NT2/D1 (cell line): Measurements from ENCODE around the gene IL24.

Experiments used
- DNase-seq: peaks from one replicate; pipeline ENCODE4 v3.0.0-alpha.2; 2011; ENCODE audit warnings: low read depth, low spot score
- H3K27me3 ChIP-seq: 2 replicates; pipeline ENCODE4 v1.6.0; 2011; ENCODE audit warnings: mild to moderate bottlenecking; ENCODE audit not compliant: insufficient read length, insufficient read depth
- H3K36me3 ChIP-seq: 2 replicates; pipeline ENCODE4 v1.6.1; 2011; ENCODE audit warnings: mild to moderate bottlenecking, low read length, mixed read lengths; ENCODE audit not compliant: insufficient read depth, insufficient read length
- H3K4me1 ChIP-seq: 2 replicates; pipeline ENCODE4 v1.5.1; 2011; ENCODE audit not compliant: insufficient read depth, insufficient read length
- H3K4me3 ChIP-seq: 2 replicates; pipeline ENCODE4 v1.5.1; 2011; ENCODE audit warnings: low read depth; ENCODE audit not compliant: insufficient read length
- H3K9ac ChIP-seq: 2 replicates; pipeline ENCODE4 v1.6.0; 2011; ENCODE audit warnings: low read depth; ENCODE audit not compliant: insufficient read length
- H3K9me3 ChIP-seq: 2 replicates; pipeline ENCODE4 v1.5.1; 2011; ENCODE audit warnings: mild to moderate bottlenecking, low read length; ENCODE audit not compliant: insufficient read depth
- SUZ12 ChIP-seq: IDR thresholded peaks from 2 replicates; pipeline ENCODE4 v1.6.1; 2011; ENCODE audit not compliant: insufficient read length, insufficient read depth; ENCODE audit errors: extremely low read depth
- YY1 ChIP-seq: IDR thresholded peaks from 2 replicates; pipeline ENCODE4 v1.6.1; 2011; ENCODE audit not compliant: insufficient read length, insufficient read depth
- ZNF274 ChIP-seq: IDR thresholded peaks from 2 replicates; pipeline ENCODE4 v1.6.1; 2011; ENCODE audit warnings: mild to moderate bottlenecking, low read depth, low read length

Gene IL24

DNA sequence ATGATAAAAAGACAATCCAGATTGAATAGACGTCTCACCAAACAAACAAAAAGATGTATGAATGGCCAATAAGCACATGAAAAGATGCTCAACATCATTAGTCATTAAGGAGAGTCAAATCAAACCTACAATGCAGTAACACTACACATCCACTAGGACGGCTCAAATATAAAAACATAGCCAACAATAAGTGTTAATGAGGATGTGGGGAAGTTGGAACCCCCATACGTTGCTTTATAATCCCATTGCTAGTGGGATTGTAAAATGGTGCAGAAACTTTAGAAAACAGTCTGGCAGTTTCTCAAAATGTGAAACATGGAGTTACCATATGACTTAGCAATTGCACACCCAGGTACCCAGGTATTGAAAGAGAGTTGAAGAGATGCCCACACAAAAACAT, 14.7 kb upstream of the IL24 start:
- Histone ChIP-seq H3K27me3 (no peaks in the 10 kb centered on the region), H3K36me3 (no peaks in the 10 kb centered on the region), H3K4me1 (no peaks in the 10 kb centered on the region), H3K9me3 (peaks cover 27% of the 10 kb centered on the region), H3K9ac (no peak overlapping the region), H3K4me3 (no peak overlapping the region)
- no peak for TF ChIP-seq ZNF274
- TF ChIP-seq YY1, result no peak
- no peak for TF ChIP-seq SUZ12
- no peak for DNase-seq

DNA sequence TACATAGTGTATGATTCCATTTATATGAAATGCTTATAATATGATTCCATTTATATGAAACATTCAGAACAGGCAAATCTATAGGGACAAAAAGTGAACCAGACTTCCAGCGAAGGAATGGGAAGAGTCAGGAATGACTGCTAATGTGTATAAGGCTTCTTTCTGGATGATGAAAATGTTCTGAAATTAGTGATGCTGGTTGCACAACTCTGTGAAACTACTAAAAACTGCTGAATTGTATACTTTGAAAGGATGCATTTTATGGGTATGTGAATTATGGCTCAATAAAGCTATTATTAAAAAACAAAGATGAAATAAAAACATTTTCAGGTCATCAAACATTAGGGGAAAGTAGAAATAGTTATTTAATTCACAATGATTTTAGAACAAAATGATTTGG, 14.1 kb upstream of the IL24 start:
- TF ChIP-seq SUZ12 (no peak), YY1 (no peak), ZNF274 (no peak)
- Histone ChIP-seq H3K4me1 (no peaks in the 10 kb centered on the region), H3K27me3 (no peaks in the 10 kb centered on the region), H3K9me3 (peaks cover 21% of the 10 kb centered on the region), H3K4me3 (no peak overlapping the region), H3K36me3 (no peaks in the 10 kb centered on the region), H3K9ac (no peak overlapping the region)
- no peak for DNase-seq

DNA sequence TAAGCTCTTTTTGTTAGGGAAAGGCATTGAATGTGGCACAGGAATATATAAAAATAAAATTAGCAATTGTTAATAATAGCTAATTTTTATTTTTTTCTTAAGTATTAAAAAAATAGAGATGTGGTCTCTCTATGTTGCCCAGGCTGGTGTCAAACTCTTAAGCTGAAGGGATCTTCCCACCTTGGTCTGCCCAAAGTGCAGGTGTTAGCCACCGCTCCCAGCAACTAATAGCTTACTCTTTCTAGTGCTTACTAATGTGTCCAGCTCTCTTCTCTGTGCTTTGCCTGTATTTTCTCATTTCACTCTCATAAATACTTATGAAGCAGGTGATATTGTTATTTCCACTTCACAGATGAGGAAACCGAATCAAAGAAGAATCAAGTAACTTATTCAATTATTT, 13.4 kb upstream of the IL24 start:
- no peak for TF ChIP-seq YY1
- no peak for TF ChIP-seq SUZ12
- no peak for TF ChIP-seq ZNF274
- Histone ChIP-seq H3K4me1 (no peaks in the 10 kb centered on the region), H3K4me3 (no peak overlapping the region), H3K27me3 (no peaks in the 10 kb centered on the region), H3K36me3 (no peaks in the 10 kb centered on the region), H3K9me3 (peaks cover 14% of the 10 kb centered on the region), H3K9ac (no peak overlapping the region)
- no peak for DNase-seq

DNA sequence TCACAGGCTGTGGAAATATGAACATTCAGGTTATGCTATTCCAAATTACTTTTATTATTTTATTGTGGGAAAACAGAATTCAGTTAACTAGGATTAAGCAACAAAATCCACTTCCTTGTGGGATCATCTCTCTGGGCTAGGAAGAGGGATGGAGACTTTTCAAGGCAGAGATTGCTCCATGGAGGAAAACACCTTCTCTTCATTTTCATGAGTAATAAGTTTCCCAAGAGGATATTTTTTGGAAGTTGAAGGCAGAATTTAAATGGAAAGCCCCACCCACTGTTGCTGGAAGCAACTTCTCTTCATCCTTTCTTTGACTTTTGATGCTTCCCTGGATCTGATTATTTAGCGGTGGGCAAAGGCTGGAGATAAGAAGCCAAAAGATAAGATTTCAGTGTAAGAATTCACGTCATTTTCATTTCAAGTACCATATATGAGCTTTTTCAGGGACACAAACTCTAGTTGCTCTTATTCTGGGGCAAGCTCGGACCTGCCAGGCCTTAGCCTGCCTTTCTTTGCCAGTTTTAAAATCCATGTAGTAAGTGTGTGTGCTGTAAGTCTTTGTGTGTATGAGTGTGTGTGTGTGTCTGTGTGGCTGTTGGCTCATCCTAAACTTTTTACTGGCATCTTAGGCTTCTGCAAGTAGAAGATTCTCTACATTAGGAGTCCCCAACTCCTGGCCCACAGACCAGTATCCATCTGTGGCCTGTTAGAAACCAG, 11.7 kb upstream of the IL24 start:
- Histone ChIP-seq H3K27me3 (no peaks in the 10 kb centered on the region), H3K4me1 (no peaks in the 10 kb centered on the region), H3K9me3 (no peaks in the 10 kb centered on the region), H3K36me3 (no peaks in the 10 kb centered on the region), H3K4me3 (no peak overlapping the region), H3K9ac (no peak overlapping the region)
- DNase-seq, result no peak
- TF ChIP-seq YY1, result no peak

DNA sequence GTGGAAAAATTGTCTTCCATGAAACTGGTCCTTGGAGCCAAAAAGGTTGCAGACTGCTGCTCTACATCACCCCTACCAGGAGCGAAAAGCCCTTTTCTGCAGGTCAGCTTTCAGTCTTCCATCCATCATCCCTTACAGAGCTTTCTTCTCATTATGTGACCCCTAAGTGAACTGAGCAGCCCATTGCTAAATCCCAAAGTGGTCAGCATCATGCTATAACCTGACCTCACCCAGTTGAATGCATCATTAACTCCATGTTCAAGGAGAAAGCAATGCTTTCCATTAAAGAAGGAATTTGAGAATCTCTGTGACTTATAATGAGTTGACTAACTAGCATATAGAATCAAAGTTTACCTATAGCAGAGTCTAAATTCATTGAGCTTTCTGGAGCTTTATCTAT, 10.4 kb upstream of the IL24 start:
- Histone ChIP-seq H3K9me3 (no peaks in the 10 kb centered on the region), H3K27me3 (no peaks in the 10 kb centered on the region), H3K4me1 (no peaks in the 10 kb centered on the region), H3K4me3 (no peak overlapping the region), H3K36me3 (no peaks in the 10 kb centered on the region), H3K9ac (no peak overlapping the region)
- no peak for DNase-seq
- TF ChIP-seq SUZ12 (no peak), ZNF274 (no peak)

- H3K36me3 ChIP-seq, result no peaks in the 10 kb centered on the region
- H3K4me1 ChIP-seq, result no peaks in the 10 kb centered on the region
- H3K4me3 ChIP-seq, result no peak overlapping the region
- H3K9me3 ChIP-seq, result no peaks in the 10 kb centered on the region
- H3K9ac ChIP-seq, result no peak overlapping the region
- H3K27me3 ChIP-seq, result no peaks in the 10 kb centered on the region
- DNase-seq, result no peak
- TF ChIP-seq SUZ12 (no peak), YY1 (no peak), ZNF274 (no peak)
Observed at GRCh38 chr1:206887701-206888100, 9.5 kb upstream of the IL24 start.

DNA sequence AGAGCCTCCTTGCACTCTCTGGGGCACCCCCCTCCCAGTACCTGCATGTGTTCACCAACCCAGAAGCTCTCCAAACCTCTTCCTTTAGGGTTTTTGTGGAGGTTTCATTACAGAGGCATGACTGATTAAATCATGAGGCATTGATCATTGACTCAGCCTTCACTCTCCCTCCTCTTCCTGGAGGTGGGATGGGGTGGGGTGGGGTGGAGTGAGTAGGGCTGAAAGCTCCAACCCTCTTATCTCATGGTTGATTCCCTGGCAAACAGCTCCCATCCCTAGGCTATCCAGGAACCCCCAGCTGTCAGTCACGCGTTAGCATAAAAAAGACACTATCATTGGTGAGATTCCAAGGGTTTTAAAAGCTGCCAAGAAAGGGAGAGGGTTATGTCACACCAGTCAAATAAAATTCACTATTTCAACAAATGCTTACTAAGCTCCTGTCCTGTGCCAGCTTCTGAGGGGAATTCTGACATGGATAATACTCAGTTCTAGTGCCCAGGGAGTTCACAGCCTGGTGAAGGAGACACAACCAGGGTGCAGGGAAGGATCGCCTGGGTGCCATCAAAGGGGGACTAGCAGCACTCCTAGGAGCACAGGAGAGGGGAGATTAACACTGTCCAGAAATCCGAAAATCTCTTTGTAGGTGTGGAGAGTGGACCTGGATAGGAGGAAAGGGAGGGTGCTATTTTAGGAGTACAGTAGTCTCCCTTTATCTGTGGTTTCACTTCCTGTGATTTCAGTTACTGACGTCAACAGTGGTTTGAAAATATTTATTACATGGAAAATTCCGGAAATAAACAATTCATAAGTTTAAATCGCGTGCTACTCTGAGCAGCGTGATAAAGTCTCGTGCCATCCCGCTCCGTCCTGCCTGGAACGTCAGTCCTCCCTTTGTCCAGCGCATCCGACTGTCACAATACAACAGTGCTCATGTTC, 6.8 kb upstream of the IL24 start:
- Histone ChIP-seq H3K4me1 (peaks cover 5% of the 10 kb centered on the region), H3K9ac (no peak overlapping the region), H3K9me3 (no peaks in the 10 kb centered on the region), H3K4me3 (no peak overlapping the region), H3K27me3 (no peaks in the 10 kb centered on the region), H3K36me3 (no peaks in the 10 kb centered on the region)
- no peak for TF ChIP-seq SUZ12
- no peak for TF ChIP-seq ZNF274
- TF ChIP-seq YY1, result no peak
- peak; percentile 74 for DNase-seq
